ENCODE data around the gene ADPRH. TPM values are rescaled to one million over a fixed set of nuclear protein-coding genes. Genes with fewer than 3 reads are reported as not detected.

The ADPRH gene
- total RNA-seq, 4 donors from 2014 or later, result 10.4 to 17.8 (median 14.1) TPM

DNA sequence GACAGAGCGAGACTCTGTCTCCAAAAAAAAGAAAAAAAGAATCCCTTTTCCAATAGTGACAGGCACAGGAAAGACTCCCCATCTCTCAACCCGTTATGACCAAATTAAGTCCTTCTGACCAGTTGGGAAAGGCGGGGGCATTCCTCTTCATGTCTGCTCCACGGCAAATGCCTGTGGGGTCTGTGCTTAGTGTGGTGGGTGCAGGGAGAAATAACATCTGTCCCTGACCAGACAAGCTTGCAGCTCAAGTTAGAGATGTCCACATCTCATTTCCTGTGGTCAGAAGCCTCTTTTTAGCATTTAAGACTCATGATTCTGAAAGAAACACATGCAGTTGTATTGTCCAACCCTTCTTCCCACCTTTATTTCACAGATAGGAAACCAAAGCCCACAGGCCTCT is 34.6 kb downstream of the ADPRH start:
- no peaks in the 10 kb centered on the region for H3K27me3 ChIP-seq
- 88% methylated on average over 4 of the region's 4 CpGs for WGBS
- no peak for TF ChIP-seq EP300 (IDR thresholded peaks at IDR 0.05)
- no peak for TF ChIP-seq POLR2A (IDR thresholded peaks at IDR 0.05; ENCODE audit: low read depth)
- TF ChIP-seq CTCF (IDR thresholded peaks at IDR 0.05), result no peak
- TF ChIP-seq POLR2AphosphoS5 (IDR thresholded peaks at IDR 0.05), result no peak
- H3K4me3 ChIP-seq, result no peak overlapping the region
- no peak for DNase-seq (ENCODE audit: extremely low spot score)
- no peaks in the 10 kb centered on the region for H3K36me3 ChIP-seq
- no peak overlapping the region for H3K27ac ChIP-seq (replicated peaks in 1 of 4)
- intact Hi-C loops (cut with DNase I), result no loop called here
- H3K4me1 ChIP-seq, result no peaks in the 10 kb centered on the region
- no peaks in the 10 kb centered on the region for H3K9me3 ChIP-seq

DNA sequence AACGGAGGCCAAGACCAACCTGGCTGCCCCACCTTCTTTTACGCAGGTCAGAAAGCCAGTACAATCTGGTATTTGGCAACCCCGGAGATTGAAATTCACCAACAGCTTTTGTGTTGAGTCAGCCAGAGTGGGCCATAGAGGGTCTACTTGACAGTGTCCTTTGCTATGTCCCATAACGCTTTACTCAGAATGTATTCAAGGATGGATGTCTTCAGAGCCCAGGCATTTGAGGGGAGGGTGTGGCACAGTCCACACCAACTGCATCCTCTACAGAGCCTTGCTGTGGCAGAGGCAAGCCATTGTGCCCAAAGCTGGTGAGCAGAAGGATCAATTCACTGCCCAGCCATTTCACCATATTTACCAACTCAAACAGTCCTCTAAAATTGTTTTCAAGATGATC is 36.8 kb downstream of the ADPRH start:
- H3K4me1 ChIP-seq, result no peaks in the 10 kb centered on the region
- H3K9me3 ChIP-seq, result no peaks in the 10 kb centered on the region
- no peak for DNase-seq (ENCODE audit: extremely low spot score)
- TF ChIP-seq POLR2A (IDR thresholded peaks at IDR 0.05; ENCODE audit: low read depth) (no peak), EP300 (IDR thresholded peaks at IDR 0.05) (no peak), POLR2AphosphoS5 (IDR thresholded peaks at IDR 0.05) (no peak), CTCF (IDR thresholded peaks at IDR 0.05) (no peak)
- intact Hi-C loops (cut with DNase I), result no loop called here
- H3K27ac ChIP-seq (replicated peaks in 1 of 4), result no peak overlapping the region
- 64% methylated on average over 4 of the region's 4 CpGs for WGBS
- no peak overlapping the region for H3K4me3 ChIP-seq
- no peaks in the 10 kb centered on the region for H3K27me3 ChIP-seq
- H3K36me3 ChIP-seq, result no peaks in the 10 kb centered on the region

- intact Hi-C loops (cut with DNase I), result no loop called here
- H3K9me3 ChIP-seq, result no peaks in the 10 kb centered on the region
- WGBS, result 80% methylated on average over 7 of the region's 7 CpGs
These were observed 39.8 kb downstream of the ADPRH start for GRCh38 chr3:119619094-119619493.

DNA sequence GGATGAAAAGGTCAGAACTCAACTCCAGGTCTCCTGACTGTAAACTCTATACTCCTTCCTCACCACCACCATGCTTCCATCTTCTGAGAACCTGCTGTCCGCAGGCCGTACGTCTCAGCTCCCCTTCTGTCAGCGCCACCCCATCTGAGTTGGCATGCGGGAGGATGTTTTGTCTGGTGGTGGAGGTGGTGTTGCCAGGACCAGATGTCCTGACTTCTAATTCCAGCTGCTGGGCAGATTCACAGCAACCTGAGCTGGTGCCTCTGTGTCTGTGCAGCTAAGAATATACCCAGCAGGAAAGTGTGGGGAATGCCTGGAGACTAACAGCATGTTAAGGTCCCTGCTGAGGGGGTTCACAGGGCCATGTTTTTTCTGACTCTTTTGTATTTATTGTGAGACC is 41.6 kb downstream of the ADPRH start:
- DNase-seq (ENCODE audit: extremely low spot score), result no peak
- WGBS, result 97% methylated on average over 5 of the region's 5 CpGs
- Histone ChIP-seq H3K27me3 (no peaks in the 10 kb centered on the region), H3K4me3 (no peak overlapping the region), H3K36me3 (no peaks in the 10 kb centered on the region), H3K4me1 (no peaks in the 10 kb centered on the region), H3K9me3 (no peaks in the 10 kb centered on the region), H3K27ac (replicated peaks in 1 of 4) (no peak overlapping the region)
- intact Hi-C loops (cut with DNase I), result no loop called here
- TF ChIP-seq POLR2A (IDR thresholded peaks at IDR 0.05; ENCODE audit: low read depth) (no peak), POLR2AphosphoS5 (IDR thresholded peaks at IDR 0.05) (no peak), EP300 (IDR thresholded peaks at IDR 0.05) (no peak), CTCF (IDR thresholded peaks at IDR 0.05) (no peak)

More at GRCh38 chr3:119619094-119619493, 39.8 kb downstream of the ADPRH start:
- Histone ChIP-seq H3K4me3 (no peak overlapping the region), H3K36me3 (no peaks in the 10 kb centered on the region), H3K27me3 (no peaks in the 10 kb centered on the region), H3K27ac (replicated peaks in 1 of 4) (no peak overlapping the region), H3K4me1 (no peaks in the 10 kb centered on the region)
- TF ChIP-seq POLR2AphosphoS5 (IDR thresholded peaks at IDR 0.05) (no peak), EP300 (IDR thresholded peaks at IDR 0.05) (no peak), POLR2A (IDR thresholded peaks at IDR 0.05; ENCODE audit: low read depth) (no peak), CTCF (IDR thresholded peaks at IDR 0.05) (no peak)
- no peak for DNase-seq (ENCODE audit: extremely low spot score)

- Histone ChIP-seq H3K27ac (replicated peaks in 1 of 4) (no peak overlapping the region), H3K36me3 (no peaks in the 10 kb centered on the region), H3K4me3 (no peak overlapping the region), H3K9me3 (no peaks in the 10 kb centered on the region), H3K27me3 (no peaks in the 10 kb centered on the region), H3K4me1 (peaks cover 0 to 15% (median 12%) of the 10 kb centered on the region in 4 donors)
- WGBS, result 89% methylated on average over 9 of the region's 9 CpGs
- intact Hi-C loops (cut with DNase I), result no loop called here
- no peak for DNase-seq (ENCODE audit: extremely low spot score)
- TF ChIP-seq EP300 (IDR thresholded peaks at IDR 0.05) (no peak), POLR2A (IDR thresholded peaks at IDR 0.05; ENCODE audit: low read depth) (no peak)
These were observed 44.9 kb downstream of the ADPRH start for GRCh38 chr3:119624002-119624720.

All from esophagus muscularis mucosa (tissue), 4 donors.